Measurements from ENCODE around the gene LRRC39.
"Not testable (repeated sequence)": the region's sequence is repeated elsewhere in the genome, so short reads cannot be mapped to it uniquely, and the experiment has no call there.

Gene LRRC39

DNA sequence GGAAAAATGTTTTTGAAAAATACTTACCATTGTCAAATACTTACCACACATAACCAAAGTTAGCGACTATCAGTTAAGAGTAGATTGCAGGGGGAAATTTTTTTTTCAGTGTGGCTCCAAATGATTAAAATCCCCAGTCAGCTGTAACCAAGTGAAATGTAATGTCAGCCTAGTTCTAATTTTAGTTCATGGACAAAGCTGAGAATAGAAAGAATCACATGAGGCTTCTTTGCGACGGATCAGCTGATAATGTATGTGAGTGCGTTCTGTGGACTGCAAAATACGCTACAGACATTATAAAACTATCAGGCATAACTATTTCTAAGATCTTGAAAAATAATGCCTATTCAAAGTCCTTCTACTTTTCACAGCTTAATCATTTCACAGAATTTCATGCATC is at the start of gene LRRC39:
Gene LRRC39 (minus strand): TSS at position 166 of the 400 bp plus-strand sequence. CDS start 9,740 bp downstream, outside the sequence.
- DNase-seq = no peak

DNA sequence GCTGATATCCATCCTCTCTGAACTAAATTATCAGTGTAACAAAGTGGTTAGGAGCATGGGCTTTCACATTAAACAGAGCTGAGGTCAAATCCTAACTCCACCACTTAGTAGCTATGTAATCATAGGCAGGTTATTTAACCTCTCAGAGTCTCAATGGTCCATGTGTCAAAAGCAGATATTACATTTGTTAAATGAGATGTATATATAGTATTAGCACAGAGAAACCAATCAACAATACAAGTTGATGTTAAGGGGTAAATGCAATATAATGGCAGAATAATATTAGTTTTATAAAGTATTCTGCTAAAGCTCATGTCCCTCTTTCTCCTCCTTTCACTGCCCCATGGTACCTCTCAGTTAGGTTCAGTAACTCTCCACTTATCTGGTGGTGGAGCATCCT is 44.4 kb upstream of the LRRC39 start:
- DNase-seq = no peak

DNA sequence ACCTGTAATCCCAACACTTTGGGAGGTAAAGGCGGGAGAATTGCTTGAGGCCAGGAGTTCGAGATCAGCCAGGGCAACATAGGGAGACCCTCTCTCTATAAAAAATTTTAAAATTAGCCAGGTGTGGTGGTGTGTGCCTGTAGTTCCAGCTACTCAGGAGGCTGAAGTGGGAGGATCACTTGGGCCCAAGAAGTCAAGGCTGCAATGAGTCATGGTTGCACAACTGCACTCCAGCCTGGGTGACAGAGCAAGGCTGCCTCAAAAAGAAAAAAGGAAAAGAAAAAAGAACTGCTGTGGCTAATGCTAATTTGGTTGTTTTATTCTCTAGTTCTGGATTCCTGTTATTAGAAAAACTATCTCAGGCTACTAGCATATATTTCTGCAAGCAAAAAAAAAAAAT is 41.8 kb upstream of the LRRC39 start:
- DNase-seq = no peak

DNA sequence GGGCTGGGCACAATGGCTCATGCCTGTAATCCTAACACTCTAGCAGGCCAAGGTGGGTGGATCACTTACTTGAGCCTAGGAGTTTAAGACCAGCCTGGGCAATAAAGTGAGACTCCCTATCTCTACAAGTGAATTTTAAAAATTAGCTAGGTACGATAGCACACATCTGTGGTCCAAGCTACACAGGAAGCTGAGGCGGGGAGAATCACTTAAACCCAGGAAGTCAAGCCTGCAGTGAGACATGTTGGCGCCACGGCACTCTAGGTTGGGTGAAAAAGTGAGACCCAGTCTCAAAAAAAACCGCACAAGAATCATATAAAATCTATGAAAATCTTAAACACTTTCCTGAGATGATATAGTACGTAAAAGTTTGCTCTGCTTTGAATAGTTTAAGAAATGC is 41.4 kb upstream of the LRRC39 start:
- DNase-seq = no peak

GRCh38 chr1:100217834-100218233 is 39.8 kb upstream of the LRRC39 start:
- no peak for DNase-seq

- no peak for DNase-seq
These were observed 37.0 kb upstream of the LRRC39 start for GRCh38 chr1:100215101-100215500.

GRCh38 chr1:100213141-100213540 is 35.1 kb upstream of the LRRC39 start:
- DNase-seq = no peak

DNA sequence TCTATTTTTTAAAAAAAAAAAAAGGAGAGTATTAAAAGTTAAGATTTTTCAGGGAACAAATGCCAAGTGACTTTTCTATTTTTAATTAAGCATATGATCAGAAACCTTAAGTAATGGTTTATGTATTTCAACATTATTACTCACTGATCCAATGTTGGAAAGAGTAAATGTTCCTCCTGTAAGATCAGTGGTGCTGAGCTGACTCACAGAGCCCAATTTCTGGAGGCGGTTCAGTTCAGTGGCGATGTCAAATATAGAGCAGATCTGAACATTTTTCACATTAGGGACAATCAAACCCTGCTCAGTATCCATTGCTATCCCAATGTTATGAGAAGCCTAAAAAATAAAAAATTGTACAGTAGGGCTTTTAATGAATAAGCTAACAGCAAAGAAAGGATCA is 28.2 kb upstream of the LRRC39 start:
- no peak for DNase-seq

DNA sequence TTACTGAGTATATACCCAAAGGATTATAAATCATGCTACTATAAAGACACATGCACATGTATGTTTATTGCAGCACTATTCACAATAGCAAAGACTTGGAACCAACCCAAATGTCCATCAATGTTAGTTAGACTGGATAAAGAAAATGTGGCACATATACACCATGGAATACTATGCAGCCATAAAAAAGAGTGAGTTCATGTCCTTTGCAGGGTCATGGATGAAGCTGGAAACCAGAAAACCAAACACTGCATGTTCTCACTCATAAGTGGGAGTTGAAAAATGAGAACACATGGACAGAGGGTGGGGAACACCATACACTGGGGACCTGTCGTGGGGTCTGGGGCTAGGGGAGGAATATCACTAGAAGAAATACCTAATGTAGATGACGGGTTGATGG is 27.5 kb upstream of the LRRC39 start:
- DNase-seq = not testable (repeated sequence)

- DNase-seq = not testable (repeated sequence)
These were observed 27.0 kb upstream of the LRRC39 start for GRCh38 chr1:100205103-100205502.

DNA sequence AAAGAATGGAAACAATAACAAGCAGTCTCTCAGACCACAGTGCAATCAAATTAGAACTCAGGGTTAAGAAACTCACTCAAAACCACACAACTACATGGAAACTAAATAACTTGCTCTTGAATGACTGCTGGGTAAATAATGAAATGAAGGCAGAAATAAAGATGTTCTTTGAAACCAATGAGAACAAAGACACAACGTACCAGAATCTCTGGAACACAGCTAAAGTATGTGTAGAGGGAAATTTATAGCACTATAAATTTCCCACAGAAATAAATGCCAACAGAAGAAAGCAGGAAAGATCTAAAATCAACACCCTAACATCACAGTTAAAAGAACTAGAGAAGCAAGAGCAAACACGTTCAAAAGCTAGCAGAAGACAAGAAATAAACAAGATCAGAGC is 24.6 kb upstream of the LRRC39 start:
- DNase-seq = not testable (repeated sequence)

DNA sequence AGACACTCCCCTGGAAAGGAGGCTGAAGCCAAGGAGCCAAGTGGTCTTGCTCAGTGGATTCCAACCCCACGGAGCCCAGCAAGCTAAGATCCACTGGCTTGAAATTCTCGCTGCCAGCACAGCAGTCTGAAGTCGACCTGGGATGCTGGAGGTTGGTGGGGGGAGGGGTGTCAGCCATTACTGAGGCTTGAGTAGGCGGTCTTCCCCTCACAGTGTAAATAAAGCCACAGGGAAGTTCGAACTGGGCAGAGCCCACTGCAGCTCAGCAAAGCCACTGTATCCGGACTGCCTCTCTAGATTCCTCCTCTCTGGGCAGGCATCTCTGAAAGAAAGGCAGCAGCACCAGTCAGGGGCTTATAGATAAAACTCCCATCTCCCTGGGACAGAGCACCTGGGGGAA is 22.0 kb upstream of the LRRC39 start:
- not testable (repeated sequence) for DNase-seq

- DNase-seq = no peak
These were observed 20.5 kb upstream of the LRRC39 start for GRCh38 chr1:100198596-100198995.

- DNase-seq = no peak
These were observed 10.6 kb upstream of the LRRC39 start for GRCh38 chr1:100188617-100189016.

DNA sequence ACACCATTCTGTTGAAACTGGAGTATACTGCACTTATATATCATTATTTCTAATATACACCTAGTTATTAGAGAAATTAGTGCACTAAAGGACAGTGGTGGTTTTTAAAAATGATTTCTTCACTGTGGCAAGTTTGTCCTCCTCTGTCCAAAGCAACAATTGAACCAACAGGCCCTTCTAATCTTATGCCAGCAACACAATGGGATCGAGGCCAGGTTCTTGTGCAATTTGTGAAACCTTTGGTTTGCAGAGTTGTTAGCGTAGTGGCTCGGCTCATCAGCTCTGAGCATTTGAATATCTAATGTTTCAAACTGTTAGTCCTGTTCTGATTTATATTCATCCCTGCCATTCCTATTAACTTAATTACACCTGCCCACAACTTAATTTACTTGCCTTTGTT is 9.9 kb upstream of the LRRC39 start:
- no peak for DNase-seq

GRCh38 chr1:100184536-100184935 is 6.5 kb upstream of the LRRC39 start:
- DNase-seq = no peak

- no peak for DNase-seq
These were observed 5.3 kb upstream of the LRRC39 start for GRCh38 chr1:100183370-100183769.

DNA sequence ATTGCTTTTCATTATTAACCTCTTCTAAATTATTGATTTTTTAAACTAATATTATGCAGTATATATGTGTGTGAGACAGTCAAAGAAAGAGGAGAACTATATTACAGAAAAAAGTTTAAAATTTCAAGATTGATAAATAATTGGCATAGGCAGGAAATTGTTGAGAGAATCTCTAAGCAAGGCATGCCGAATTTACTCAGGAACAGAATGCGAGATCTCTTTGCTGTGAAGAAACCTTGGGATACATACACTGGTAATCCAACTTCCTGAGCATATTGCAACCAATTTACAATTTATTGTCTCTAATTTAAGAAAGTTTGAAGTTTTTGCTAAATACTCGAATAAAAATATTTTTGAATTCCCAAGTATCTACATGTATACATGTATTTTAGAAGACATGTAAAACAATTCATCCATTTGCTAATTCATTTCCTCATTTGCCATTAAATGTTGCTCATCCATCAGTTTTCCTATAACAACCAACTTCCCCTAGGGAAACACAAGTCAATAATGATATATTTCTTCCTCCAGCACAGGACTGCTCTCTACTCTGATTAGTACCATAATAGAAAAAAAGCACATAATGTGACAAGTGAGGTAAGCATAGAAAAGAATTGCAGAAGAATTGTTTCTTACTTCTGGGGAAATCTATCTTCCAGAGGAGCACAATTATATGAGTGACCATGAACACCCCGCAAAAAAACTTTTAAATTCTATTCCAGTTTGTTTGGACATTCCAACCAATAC is 588 bp downstream of the LRRC39 start:
- no peak for DNase-seq

GRCh38 chr1:100168051-100168450 is 10.0 kb downstream of the LRRC39 start:
- DNase-seq = no peak

DNA sequence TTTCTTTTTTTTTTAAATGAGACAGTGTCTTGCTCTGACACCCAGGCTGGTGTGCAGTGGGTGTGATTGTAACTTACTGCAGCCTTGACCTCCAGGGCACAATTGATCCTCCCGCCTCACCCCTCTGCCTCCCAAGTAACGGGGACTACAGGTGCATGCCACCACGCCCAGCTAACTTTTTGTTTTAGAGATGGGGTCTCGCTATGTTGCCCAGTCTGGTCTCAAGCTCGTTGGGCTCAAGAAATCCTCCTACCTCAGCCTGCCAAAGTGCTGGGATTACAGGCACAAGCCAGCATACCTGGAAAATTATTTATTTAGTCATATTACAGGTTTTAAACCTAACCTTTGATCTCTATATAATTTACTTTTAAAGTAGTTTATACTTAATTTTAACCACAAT is 13.4 kb downstream of the LRRC39 start:
- no peak for DNase-seq

DNA sequence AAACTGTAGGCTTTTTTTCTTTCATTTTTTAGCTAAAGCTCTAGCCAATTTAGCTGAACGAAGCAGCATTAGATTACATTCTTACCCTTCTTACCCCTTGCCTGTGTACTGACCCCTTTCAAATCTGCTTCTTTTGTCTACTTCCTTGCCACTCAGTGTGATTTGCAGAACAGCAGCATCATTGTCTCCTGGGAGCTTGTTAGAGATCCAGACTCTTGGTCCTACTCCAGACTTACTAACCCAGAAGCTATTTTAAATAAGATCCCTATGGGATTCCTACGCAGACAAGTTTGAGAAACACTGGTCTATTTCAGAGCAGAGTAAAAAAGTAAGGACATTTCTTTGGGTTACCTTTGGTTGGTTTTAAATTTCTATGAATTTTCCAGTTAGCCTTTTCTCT is 13.8 kb downstream of the LRRC39 start:
- DNase-seq = no peak

DNA sequence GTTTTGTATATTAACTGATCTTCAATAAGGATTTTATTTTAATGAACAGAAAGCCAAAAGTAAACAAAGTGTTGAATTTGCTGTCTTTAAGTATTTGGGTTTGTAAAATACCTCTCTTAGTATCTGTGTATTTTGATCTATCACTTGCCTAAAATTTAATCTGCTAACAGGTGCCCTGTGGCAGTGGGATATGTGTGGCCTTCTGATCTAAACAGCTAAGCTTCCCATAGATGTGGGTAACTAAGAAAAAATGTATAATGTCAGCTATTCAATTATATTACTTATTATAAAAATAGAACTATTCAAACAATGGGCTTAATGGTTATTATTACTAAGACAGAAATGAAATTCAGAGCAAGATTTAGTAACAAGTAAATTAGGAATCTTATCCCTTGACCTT is 15.2 kb downstream of the LRRC39 start:
- DNase-seq = no peak

- DNase-seq = no peak
These were observed 25.8 kb downstream of the LRRC39 start for GRCh38 chr1:100152271-100152670.

DNA sequence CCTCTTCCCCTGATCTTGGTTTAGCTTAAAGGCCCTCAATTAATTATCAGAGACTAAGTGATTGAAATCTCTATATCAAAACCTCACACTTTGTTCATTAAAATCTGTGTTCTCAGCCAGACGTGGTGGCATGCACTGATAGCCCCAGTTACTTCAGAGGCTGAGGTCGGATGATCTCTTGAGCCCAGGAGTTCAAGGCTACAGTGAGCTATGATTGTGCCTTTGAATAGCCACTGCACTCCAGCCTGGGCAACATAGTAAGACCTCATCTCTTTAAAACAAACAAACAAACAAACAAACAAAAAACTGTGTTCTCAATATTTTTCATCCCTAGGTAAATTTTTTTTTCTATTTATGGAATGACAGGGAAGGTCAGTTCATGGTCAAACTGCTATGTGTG is 26.4 kb downstream of the LRRC39 start:
- no peak for DNase-seq

DNA sequence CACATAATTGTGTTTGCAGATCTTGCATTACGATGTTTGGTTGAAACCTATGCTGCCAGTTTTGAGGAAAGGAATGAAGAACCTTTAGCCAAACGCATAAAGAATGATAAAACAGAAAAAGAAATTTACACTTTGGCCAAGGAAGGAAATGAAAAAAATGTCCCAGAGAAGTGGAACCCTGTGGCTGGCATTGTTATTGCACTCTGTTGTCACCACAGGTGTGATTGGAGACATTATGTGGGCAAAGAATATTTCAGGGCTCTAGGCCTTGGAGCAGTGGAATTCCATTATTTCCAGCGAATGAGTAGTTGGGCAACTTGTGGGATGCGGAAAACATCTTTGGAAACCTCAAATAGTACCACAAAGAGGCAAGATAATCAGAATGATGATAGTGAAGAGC is 30.2 kb downstream of the LRRC39 start:
- DNase-seq = no peak
